NCI-H1417 (cell line): ENCODE results near the gene BSN.
A peak's percentile ranks its signal among the peaks of the same experiment; 100 is the strongest.
"Not testable (repeated sequence)": the region's sequence is repeated elsewhere in the genome, so short reads cannot be mapped to it uniquely, and the experiment has no call there.

Experiments
- DNase-seq, 3 experiments: peaks; one replicate each; lab custom pipeline; 2025; lab: John Stamatoyannopoulos, UW

BSN gene

DNA sequence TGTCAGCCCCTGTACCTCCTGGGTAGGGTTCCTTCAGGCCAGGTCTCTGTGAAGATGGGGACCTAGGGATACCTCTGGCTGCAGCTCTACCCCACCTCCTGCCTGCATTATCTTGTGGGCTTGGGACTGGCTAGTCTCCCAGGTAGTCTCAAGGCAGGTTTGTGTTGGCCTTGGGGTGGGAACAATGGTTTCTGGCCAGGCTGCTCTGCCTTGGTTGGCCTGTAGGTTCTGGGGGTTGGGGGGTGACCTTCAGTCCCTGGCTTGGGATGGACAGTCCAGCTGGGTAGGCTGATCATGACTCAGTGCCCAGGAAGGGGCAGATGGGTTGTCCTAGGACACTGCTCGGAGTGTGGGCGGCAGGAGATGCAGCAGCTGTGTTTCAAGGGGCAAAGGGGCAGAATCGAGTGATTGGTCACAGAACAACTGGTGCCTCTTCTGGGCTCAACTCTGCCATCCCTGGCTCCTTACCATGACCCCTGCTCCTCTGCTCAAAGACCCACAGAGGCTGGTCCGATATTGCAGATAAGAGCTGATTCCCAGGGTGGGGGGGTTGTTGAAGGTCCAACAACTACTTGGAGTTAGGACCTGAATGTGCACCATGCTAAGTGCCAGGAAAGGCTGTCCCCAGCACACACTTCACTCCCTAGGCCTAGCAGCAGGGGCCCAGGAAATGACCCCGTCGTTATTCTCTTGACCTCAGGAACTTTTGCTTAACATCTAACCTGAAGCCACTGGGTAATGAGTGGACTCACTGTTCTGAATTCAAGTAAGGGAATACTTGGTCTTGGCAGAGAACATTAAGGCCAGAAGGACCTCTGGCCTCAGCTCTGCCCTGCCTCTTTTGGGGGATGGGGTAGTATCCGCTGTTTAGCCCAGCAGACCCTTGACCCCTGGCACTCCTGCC lies 18.1 kb upstream of the BSN start:
- peak in 1 of 3 experiments; percentile 6 for DNase-seq

DNA sequence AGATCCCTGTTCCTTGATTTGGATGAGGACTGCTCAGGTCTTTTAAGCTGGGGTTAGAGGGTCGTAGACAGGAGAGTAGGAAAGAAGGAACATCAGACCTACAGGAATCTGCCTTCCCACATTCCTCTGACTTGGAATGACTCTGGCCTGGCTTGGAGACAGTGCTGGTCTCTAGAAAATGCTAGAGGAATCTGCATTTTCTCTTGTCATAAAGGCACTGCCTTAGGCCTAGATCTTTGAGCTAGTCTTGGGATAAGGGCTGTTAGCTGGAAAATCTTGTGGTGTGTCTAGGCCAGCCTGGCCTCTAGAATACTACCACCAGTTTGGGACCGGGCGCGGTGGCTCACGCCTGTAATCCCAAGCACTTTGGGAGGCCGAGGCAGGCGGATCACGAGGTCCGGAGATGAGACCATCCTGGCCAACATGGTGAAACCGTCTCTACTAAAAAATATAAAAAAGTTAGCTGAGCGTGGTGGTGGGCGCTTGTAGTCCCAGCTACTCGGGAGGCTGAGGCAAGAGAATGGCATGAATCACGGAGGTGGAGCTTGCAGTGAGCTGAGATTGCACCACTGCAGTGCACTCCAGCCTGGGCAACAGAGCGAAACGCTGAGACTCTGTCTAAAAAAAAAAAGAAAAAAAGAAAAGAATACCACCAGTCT lies 17.3 kb upstream of the BSN start:
- no peak for DNase-seq

DNA sequence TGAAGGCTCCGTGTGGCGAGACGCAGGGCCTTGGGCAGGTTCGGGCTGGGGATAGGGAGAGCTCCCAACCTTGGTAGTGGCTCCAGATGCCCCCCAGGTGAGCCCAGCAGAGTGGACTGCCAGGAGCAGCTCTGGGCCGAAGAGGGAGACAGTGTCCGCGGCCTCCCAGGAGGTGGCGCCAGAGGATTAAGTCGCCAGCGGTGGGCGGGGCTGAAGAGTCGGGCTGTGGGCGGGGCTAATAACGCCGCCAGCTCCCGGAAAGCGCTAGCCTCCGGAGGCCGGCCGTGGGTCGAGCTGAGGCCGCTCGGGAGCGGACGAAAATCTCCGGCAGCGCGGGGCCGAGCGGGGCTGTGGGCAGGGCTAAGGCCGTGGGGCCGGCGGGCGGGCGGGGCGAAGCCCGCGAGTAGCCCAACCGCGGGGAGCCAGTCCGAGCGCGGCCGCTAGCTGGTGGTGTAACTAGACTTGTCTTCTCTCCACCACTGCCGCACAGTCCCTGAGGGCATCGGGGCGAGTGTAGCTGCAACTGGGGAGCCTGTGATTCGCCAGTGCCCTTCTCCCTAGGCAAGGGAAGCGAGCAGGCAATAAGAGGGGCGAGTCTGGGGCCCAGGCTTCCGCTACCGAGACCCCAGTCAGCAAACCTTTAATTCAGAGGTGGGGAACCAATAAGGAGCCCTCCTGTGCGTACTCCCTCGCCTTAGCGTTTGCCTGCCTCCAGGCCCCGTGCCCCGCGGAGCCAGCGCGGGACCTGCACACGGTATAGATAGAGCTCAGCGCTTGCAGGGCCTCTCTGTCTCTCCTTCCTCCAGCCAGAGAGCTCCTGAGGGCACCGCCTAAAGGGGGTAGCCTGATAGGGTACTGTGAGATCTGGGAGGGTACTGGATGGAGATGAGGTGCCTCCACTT lies 14.4 kb upstream of the BSN start:
- peak; percentile 84 to 93 (median 86) for DNase-seq

DNA sequence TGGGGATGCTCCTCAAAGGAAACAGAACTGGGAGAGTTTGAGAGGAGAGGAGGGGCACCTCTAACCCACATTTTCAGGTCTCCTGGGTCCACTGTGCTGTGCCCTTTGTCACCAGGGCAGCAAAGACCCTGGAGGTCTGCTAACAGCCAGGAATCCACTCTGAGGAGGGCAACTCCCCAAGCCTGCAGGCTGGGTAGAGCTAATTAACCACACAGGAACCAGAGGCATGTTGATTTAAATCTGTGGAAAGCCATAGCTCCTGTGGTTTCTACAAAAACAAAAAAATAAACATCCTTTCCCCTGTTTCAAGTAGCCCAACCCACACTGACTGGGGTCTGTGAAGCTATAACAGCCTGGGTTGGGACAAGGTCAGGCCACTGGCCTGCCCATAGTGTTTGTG lies 2.2 kb upstream of the BSN start:
- no peak for DNase-seq

DNA sequence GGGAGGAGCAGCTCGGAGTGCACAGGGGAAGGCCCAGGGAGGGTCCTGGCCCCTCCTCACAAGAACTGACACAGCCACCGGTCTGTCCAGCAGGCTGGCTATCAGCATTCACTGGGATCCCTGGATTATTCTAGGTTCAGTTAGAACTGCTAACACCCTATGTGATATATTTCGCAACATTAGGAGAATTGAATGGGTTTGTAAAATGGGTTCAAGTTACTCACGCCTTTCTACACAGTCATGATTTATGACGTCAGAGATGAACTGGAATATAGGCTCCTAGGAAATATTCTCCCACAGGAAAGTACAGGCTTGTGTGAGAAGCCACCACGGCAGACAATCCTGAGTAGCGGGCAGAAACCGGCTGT lies 969 bp upstream of the BSN start:
- peak in 1 of 3 experiments; percentile 39 for DNase-seq

DNA sequence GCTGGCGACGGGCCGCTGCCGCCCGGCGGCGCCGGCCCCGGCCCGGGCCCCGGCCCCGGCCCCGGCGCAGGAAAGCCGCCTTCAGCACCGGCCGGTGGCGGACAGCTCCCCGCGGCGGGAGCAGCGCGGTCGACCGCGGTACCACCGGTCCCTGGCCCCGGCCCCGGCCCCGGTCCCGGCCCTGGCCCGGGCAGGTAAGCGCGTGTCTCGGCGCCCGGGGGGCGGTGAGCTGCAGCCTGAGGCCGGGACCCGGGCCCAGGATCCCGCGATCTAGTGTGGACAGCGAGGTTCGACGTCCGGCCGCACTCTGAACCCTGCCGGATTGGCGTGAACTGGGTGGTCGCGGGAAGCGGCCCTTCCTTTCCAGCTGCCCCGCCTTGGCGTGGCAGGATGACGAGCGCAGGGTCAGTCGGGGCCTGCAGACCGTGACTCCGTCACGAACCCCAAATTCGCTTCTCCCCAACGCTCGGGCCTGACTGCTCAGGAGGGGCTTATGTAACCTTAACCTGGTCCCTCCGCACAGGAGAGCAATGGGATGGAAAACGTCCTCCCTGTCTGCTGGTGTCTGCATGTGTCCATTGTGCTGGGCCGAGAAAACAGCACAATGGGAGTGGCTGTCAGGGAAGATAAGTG lies 472 bp downstream of the BSN start:
- peak in 1 of 3 experiments; percentile 47 for DNase-seq

DNA sequence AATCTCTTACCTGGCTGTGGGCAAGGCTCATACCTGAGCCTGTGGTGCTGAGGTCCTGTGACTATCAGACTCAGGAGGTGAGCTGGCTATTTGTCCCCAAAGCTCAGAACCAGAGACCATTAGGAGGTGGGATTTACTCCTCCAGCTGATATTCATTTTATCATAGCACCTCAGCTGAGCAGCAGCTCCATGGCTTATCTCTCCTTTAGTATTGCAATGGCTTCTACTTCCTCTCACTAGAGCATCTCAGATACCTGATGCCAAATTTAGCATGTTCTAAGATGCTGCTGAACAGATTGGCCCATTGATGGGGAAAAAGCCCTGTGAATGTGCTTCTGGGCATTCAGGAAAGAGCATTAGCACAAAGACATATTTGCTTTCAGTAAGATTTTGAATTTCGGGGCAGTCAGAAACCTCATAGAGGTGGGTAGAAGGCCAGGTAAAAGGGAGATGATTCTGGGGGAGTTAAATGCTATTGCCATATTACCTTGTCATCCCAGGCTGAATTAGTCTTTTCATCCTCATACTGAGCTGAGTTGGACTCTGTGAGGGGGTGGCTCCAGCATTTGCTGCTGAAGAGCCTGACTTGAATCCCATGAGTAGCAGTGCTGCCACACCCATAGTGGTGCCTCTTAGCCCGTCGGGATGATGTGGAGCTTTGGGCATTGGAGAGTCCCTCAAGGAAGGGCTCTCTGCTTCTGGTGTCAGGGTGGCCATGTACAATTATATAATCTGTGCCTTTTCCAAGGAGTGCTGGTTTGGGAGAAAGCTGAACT lies 2.4 kb downstream of the BSN start:
- DNase-seq: no peak

DNA sequence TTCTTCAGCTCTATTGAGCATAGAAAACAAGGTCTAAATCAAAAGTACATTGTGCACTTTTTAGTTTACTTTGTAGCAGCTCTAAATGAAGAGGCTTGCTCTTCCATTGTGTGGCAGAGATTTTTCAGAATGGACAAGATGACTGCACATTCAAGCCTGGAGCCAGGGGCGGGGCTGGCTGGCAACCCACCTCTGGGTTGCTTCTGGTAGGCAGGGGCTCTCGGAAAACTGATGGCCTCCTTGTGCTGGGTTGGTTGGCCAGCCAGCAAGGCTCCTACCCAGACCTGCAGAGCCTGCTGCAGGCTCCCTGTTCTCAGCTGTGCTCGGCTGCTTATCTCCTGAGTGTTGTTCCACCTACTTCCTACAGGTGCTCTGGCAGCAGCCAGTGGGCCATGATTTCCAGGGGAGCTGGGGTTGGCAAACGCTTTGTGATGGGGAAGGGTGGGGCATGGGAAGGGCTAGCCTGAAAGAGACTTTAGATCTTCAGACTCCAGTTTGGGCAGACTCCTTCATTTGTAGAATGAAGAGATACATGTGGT lies 8.8 kb downstream of the BSN start:
- no peak for DNase-seq

DNA sequence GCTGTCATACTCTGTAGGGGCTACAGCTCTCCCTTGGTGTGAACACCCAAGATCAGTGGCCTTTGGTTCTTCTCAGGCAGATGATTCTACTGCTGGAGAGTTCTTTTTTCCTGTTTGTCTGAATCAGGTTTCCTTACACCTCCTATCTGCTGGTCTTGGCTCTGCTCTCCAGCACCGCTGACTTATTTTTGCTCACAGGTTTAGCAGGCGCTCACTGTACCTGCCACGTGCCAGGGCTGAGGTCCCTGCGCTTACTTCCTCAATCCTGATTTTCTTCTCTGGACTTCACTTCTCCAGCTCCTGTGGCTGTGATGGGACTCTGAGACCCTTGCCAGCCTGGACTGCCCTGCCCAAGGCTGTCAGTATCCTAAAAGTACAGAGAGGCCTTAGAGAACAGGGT lies 9.5 kb downstream of the BSN start:
- DNase-seq: no peak

DNA sequence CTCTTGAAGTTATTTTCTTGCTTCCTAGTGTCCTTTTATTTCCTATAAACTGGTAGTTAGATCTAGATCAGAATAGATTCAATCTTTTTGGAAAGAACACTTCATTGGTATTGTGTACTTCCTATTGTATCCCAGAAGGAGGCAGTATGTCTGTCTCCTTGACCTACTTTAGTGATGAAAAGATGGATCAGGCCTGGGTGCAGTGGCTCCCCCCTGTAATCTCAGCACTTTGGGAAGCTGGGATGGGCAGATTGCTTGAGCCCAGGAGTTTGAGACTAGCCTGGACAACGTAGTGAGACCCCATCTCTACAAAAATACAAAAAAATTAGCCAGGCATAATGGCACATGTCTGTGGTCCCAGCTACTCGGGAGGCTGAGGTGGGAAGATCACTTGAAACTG lies 12.0 kb downstream of the BSN start:
- no peak for DNase-seq

DNA sequence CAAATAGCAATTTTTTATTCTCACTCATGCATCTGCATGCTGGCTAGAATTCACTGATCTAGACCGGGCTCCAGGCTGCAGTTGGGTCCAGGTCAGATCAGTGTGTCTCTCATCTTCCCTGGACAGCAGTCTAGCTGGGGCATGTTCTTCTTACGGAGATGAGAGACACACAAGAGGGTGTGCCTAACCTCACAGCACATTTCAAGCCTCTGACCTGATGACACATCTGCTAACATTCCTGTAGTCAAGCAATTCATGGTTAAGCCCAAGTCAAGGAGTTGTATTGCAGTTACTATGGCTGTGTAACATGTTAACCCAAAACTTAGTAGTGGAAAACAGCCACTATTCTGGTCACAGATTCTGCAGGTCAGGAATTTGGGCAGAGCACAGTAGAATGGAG lies 13.1 kb downstream of the BSN start:
- DNase-seq: no peak

DNA sequence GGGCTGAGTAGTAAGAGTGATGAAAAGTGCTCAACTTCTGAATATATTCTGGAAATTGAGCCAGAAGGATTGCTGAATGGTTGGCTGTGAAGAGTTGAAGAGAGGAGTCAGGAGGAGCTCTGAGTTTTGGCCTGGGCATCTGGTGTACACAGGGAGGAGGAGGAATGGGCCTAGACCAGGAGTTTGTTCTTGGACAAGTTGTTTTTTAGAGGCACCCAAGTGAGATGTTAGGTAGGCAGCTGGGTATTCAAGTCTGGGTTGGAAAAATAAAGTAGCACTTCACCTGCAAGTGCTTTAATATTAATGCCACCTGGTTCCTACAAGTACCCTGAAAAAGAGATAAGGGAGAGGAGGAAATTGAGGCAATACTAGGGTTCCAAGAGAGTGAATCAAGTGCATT lies 14.7 kb downstream of the BSN start:
- no peak for DNase-seq

DNA sequence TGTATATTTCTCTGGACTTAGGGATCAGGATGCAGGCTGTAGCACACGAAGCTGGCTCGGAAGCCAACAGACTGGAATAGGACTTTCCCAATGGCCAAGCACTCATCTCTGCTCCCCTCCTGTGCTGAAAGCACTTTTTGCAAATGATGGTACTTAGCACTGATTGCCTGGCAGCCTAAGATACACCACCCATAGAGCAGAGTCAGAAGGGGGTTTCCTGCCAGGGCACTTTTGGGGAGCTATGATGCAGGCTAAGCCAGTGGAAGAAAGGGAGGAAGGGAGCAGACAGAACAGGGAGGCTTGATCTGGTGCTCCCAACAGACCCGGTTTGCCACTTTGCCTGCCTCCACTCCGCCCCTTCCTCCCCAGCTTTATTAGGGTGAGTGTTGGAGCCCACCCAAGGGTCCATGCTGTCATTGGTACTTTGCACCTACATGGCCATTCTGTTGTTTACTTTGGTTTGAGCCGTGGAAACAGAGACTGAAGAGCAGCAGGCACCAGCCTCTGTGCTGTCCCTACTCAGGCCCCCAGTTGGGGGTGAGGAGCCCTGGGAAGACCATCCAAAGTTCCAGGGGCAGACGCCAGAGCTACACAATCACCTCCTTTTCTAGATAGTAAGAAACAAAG lies 15.9 kb downstream of the BSN start:
- peak in 1 of 3 experiments; percentile 47 for DNase-seq

DNA sequence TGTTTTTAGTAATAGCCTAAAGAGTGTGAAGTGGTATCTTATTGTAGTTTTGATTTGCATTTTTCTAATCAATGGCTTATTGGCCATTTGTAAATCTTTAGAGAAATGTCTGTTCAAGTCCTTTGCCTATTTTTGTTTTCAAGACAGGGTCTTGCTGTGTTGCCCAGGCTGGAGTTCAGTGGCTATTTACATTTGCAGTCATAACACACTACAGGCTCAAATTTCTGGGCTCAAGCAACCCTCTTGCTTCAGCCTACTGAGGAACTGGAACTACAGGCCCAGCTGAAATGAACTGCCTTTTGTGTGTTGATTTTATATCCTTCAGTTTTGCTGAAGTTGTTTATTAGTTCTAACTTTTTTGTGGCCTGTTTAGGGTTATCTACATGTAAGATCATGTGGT lies 27.9 kb downstream of the BSN start:
- no peak for DNase-seq

DNA sequence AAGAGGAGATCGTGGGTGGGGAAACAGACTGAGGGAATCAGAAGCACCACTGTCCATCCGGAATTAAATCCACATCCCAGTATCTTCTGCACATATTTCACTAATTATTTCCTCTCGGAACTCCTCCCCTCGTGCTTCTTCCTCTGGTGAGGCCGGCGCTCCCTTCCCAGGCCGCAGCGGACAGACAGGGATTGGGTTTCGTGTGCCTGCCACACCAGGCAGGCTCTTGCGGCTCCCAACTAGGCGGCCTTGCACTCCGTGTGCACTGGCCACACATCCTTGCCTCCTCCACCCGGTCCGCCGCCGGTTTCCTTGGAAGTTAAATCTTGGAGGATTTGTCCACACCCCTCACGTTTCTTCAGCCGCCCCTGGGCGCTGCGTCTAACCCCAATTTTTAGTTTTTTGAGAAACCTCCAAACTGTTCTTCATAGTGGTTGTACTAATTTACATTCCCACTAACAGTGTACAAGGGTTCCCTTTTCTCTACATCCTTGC lies 31.0 kb downstream of the BSN start:
- DNase-seq: not testable (repeated sequence)

DNA sequence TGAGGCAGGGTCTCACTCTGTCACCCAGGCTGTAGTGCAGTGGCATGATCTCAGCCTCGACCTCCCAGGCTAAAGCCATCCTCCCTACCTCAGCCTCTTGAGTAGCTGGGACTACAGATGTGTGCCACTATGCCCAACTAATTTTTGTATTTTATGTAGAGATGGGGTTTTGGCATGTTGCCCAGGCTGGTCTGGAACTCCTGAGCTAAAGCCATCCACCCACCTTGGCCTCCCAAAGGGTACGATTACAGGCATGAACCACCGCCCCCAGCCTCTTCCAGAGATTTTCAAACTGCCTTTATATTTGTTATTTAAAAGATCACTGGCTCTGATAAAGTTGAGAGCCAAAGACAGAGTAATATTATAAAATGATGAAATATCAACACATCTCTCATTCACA lies 37.3 kb downstream of the BSN start:
- DNase-seq: peak in 1 of 3 experiments; percentile 12

DNA sequence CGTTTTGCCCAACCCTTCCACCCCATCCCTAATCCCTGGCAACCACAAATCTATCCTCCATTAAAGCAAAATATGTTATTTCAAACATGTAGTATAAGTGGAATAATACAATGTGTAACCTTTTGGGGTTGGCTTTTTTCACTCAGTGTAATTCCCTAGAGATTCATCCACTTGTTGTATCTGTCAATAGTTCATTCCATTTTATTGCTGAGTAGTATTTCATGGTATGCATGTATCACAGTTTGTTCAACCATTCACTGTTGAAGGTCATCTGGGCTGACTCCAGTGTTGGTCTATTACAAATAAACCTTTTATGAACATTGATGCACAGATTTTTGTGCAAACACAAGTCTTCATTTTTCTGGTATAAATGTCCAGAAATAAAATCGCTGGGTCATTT lies 38.8 kb downstream of the BSN start:
- no peak for DNase-seq

DNA sequence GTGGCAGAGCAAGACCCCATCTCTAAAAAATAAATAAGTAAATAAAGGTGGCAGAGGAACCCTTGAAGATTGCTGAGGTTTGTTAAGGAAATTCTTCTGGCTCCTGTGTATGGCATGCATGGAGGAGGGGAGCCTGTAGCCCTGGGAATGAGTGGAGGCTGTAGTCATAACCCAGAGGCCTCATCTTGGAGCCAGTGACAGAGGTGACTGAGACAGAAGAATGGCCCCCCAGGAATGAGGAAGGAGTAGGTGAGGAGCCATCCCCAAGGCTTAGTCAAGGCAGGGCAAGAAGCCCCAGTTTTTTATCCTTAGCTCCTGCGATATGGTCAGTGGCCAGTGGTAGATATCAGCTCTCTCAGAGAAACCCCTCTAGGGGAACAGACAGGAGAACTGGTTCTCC lies 46.5 kb downstream of the BSN start:
- no peak for DNase-seq

DNA sequence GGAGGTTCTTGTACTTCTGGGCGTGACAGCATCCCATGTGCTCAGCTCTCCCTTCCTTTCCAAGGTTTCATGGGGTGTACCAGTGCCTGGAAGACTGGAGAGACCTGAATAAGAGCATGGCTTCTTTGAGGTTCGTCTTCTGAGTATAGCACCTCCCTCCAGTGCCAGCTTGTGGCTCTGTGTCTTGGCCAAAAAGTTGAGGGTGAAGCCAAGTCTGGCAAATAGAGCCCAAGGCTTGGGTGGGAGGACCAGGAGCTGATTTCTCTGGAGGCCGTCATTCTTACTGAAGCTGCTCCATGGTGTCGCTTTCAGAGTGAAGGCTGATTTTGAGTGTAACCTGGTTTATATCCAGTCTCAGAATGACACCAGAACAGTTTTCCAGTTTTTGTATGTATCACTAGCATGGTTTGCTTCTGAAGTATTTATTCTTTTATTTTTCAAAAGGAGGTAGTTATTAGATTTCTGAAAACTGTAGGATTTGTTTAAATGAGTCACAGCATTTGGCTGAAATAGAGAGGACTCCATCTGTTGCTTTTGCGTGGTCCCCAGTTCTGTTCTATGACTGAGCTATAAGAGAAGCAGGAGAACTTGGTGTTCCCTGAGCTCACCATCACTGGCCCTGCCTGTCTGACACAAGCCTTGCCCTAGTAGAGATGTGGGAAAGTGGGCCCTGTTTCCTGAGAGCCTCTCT lies 47.2 kb downstream of the BSN start:
- DNase-seq: no peak
